BLaER1 treated with 17β-estradiol and CSF1 and Interleukin-3, amounts not matched to agents 10 nM and 100 nM (cell line): Measurements from ENCODE around the gene INPP4A.

ENCODE experiments used
- H3K27ac ChIP-seq, 11 experiments: shearing (Covaris generic); formaldehyde crosslinking; 2 replicates each; pipeline ENCODE4 v1.8.1; 2022
- H3K27me3 ChIP-seq, 11 experiments: shearing (Covaris generic); formaldehyde crosslinking; 2 replicates each; pipeline ENCODE4 v1.8.1; 2022
- H3K36me3 ChIP-seq, 11 experiments: shearing (Covaris generic); formaldehyde crosslinking; 2 replicates each; pipeline ENCODE4 v1.8.1; 2022
- H3K4me1 ChIP-seq, 10 experiments: shearing (Covaris generic); formaldehyde crosslinking; 2 replicates each; pipeline ENCODE4 v1.8.1; 2022
- H3K4me2 ChIP-seq, 11 experiments: shearing (Covaris generic); formaldehyde crosslinking; 2 replicates each; pipeline ENCODE4 v1.8.1; 2022
- H3K4me3 ChIP-seq, 10 experiments: shearing (Covaris generic); formaldehyde crosslinking; 2 replicates each; pipeline ENCODE4 v1.8.1; 2022
- H3K9ac ChIP-seq, 11 experiments: shearing (Covaris generic); formaldehyde crosslinking; 2 replicates each; pipeline ENCODE4 v1.8.1; 2022
- H3K9me3 ChIP-seq, 11 experiments: shearing (Covaris generic); formaldehyde crosslinking; replicated peaks in 1 of 11; 2 replicates each; pipeline ENCODE4 v1.8.1; 2022
- H4K20me1 ChIP-seq, 11 experiments: shearing (Covaris generic); formaldehyde crosslinking; 2 replicates each; pipeline ENCODE4 v1.8.1; 2022
- Cebpa-rat ChIP-seq, 11 experiments: shearing (Covaris generic); IDR thresholded peaks; 2 replicates each; pipeline ENCODE4 v1.8.1; 2022

INPP4A gene

DNA sequence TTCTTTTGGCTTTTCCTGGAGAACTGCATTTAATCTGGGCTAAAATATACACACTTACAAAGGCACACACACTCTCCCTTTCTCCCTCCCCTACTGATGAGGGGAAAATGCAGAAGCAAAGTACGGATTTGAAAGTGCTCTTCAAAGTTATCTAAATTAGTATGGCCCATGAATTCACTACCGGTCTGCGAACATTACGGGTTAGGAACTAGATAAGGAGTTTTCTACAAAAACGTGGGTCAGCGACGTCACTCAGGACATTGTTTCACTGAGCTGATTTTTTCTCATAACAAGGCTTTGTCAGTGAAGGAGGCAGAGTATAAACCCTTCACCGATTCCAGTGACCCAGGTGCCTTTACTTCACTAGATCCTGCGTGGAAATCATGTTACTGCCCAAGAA lies 116.4 kb downstream of the INPP4A start:
- H3K4me1 ChIP-seq = peaks cover 19 to 50% (median 44%) of the 10 kb centered on the region in 10 experiments
- no peaks in the 10 kb centered on the region for H3K27me3 ChIP-seq
- H3K4me3 ChIP-seq = no peak overlapping the region
- H3K9me3 ChIP-seq = no peaks in the 10 kb centered on the region
- H3K4me2 ChIP-seq = no peak overlapping the region
- H4K20me1 ChIP-seq = no peaks in the 10 kb centered on the region; a peak in 1 of 22 replicates
- H3K9ac ChIP-seq = no peak overlapping the region
- no peak for TF ChIP-seq Cebpa-rat (IDR thresholded peaks at IDR 0.05)
- peaks cover 33 to 84% (median 67%) of the 10 kb centered on the region in 11 experiments for H3K36me3 ChIP-seq
- no peak overlapping the region for H3K27ac ChIP-seq

DNA sequence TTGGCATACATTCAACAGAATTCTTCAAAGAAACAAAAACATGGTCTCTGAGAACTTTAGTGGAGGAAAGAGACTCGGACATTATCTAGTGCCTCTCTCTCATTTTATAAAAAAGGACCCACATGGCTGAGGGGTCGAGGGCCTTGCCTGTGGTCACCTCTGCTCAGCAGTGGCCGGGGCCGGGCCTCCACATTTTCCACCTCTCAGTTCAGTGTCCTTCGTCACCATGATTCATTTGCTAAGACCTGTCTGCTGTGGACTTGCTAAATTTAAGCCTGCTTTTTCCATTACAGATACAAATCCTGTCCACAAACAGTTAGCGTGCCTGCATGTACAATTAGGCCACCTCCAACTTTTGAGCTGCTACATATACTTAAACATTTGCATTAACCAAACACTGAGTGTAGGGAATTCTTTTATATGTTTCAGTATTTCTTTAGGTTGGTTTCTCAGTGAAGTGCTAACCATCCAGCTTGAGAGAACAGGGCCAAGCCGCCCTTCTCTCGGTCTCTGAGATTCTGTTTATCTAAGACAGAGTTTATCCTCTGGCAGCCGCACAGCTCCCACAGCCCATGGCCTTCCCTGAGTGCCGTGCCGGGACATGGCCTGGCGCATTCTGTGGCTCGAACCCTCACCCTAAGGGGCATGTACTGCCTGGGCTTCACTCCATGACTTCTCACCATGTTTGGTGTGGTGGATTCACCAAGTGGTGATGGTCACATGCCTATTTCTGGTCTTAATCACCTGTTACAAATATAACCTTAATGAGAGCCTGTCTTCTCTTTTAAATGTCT lies 117.4 kb downstream of the INPP4A start:
- Histone ChIP-seq H3K27ac (no peak overlapping the region), H3K4me1 (peaks cover 11 to 42% (median 37%) of the 10 kb centered on the region in 10 experiments), H3K36me3 (peaks cover 37 to 87% (median 74%) of the 10 kb centered on the region in 11 experiments), H3K27me3 (no peaks in the 10 kb centered on the region), H3K4me2 (peak overlapping the region; percentile 32 to 63 (median 42); a peak in 19 of 22 replicates), H3K9ac (no peak overlapping the region), H3K9me3 (no peaks in the 10 kb centered on the region), H4K20me1 (peaks cover 0 to 1% (median 0%) of the 10 kb centered on the region in 11 experiments; a peak in 1 of 22 replicates), H3K4me3 (no peak overlapping the region)
- no peak for TF ChIP-seq Cebpa-rat (IDR thresholded peaks at IDR 0.05)

DNA sequence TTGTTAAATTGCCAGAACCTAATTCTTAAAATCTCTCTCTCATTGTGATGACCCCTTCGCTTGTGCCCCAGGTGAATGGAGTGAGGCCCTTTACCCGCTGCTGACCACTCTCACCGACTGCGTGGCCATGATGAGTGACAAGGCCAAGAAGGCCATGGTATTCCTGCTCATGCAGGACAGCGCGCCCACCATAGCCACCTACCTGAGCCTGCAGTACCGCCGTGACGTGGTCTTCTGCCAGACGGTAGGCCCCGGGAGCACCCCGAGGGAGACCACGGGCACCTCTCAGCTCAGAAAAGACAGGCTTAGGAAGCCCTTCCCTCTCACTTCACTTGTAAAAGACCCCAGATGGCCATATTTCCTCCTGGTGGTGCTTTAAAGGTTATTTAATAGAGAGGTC lies 118.7 kb downstream of the INPP4A start:
- Histone ChIP-seq H3K9me3 (no peaks in the 10 kb centered on the region), H3K36me3 (peaks cover 43 to 89% (median 76%) of the 10 kb centered on the region in 11 experiments), H3K27ac (no peak overlapping the region), H3K4me3 (no peak overlapping the region), H3K27me3 (no peaks in the 10 kb centered on the region), H3K4me2 (0 out of 22 replicates have a peak overlapping the region, but pooled peaks of 1 of the 11 experiments have one; percentile 44), H3K9ac (no peak overlapping the region), H4K20me1 (peaks cover 0 to 14% (median 0%) of the 10 kb centered on the region in 11 experiments; a peak in 4 of 22 replicates), H3K4me1 (peaks cover 11 to 42% (median 36%) of the 10 kb centered on the region in 10 experiments)
- TF ChIP-seq Cebpa-rat (IDR thresholded peaks at IDR 0.05) = no peak

DNA sequence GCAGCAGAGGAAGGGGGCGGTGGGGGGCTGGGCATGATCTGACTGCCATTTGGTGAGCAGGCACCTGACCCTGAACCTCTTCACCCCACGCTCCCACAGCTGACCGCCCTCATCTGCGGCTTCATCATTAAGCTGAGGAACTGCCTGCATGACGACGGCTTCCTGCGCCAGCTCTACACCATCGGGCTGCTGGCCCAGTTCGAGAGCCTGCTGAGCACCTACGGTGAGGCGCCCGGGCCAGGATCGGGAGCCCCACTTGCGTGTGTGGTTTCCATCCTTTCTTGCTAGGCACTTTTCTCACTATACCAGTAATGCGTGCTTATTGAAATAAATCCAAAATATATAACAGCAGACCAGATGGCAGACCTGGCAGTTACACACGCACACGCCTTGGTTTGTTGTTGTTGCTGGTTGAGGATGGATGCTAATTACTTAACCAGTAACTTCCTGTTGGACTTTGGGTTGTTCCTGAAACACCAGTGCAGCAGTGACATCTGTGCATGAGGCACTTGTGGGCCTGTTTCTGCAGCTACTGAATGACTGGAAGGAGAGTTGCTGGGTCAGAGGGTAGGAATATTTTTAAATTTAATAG lies 120.0 kb downstream of the INPP4A start:
- TF ChIP-seq Cebpa-rat (IDR thresholded peaks at IDR 0.05) = no peak
- H3K4me3 ChIP-seq = no peak overlapping the region
- H3K4me1 ChIP-seq = peaks cover 11 to 35% (median 30%) of the 10 kb centered on the region in 10 experiments
- H3K9me3 ChIP-seq = no peaks in the 10 kb centered on the region
- peaks cover 0 to 23% (median 0%) of the 10 kb centered on the region in 11 experiments; a peak in 5 of 22 replicates for H4K20me1 ChIP-seq
- H3K27ac ChIP-seq = no peak overlapping the region
- H3K36me3 ChIP-seq = peaks cover 47 to 89% (median 75%) of the 10 kb centered on the region in 11 experiments
- H3K9ac ChIP-seq = no peak overlapping the region
- no peaks in the 10 kb centered on the region for H3K27me3 ChIP-seq
- peak overlapping the region in 4 of 11 experiments; percentile 11 to 36 (median 24); a peak in 7 of 22 replicates for H3K4me2 ChIP-seq

DNA sequence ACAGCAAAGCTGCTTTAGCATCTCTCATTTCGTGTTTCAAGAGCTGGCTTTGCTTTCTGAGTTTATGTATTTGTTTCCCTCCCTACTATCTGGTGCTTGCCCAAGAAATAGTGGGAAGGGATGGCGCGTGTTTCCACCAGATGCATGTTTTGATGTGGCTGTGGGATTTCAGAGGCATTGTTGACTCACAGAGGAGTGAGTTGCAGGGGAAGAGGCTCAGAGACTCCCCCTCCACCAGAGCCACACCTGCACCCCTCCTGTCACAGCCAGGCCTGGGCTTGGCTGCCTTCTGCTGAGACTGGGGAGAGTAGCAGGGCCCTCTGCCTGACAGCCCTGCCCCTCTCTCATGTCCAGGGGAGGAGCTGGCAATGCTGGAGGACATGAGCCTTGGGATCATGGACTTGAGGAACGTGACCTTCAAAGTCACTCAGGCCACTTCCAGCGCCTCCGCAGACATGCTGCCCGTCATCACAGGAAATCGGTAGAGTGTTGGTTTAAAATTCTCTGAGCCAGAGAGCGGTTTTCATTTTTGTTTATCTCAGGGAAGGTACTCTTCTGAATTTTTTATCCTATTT lies 120.7 kb downstream of the INPP4A start:
- Histone ChIP-seq H3K27me3 (no peaks in the 10 kb centered on the region), H3K4me1 (peaks cover 11 to 28% (median 25%) of the 10 kb centered on the region in 10 experiments), H3K36me3 (peaks cover 50 to 89% (median 78%) of the 10 kb centered on the region in 11 experiments), H3K27ac (0 out of 22 replicates have a peak overlapping the region, but pooled peaks of 1 of the 11 experiments have one; percentile 2), H4K20me1 (peaks cover 0 to 30% (median 0%) of the 10 kb centered on the region in 11 experiments; a peak in 6 of 22 replicates), H3K4me2 (peak overlapping the region in 2 of 11 experiments; percentile 11 to 20; a peak in 2 of 22 replicates), H3K4me3 (no peak overlapping the region), H3K9ac (no peak overlapping the region), H3K9me3 (no peaks in the 10 kb centered on the region)
- TF ChIP-seq Cebpa-rat (IDR thresholded peaks at IDR 0.05) = no peak

DNA sequence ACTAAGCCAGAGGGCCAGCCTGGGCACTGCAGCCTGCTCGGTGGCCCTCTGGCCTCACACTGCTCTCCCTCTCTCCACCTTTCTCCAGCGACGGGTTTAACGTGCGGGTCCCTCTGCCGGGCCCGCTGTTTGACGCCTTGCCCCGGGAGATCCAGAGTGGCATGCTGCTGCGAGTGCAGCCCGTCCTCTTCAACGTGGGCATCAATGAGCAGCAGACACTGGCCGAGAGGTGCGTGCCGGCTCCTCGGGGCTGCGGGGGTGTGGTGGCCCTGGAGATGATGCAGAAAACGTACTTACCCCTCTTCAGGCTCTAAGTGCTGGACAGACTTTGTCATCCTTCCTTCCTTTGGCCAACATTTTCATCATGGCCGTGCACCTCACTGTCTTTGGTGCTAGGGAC lies 121.3 kb downstream of the INPP4A start:
- Histone ChIP-seq H3K9me3 (no peaks in the 10 kb centered on the region), H4K20me1 (peaks cover 0 to 36% (median 0%) of the 10 kb centered on the region in 11 experiments; a peak in 7 of 22 replicates), H3K27me3 (no peaks in the 10 kb centered on the region), H3K4me3 (no peak overlapping the region), H3K4me1 (peaks cover 11 to 28% (median 25%) of the 10 kb centered on the region in 10 experiments), H3K9ac (no peak overlapping the region), H3K4me2 (no peak overlapping the region), H3K27ac (0 out of 22 replicates have a peak overlapping the region, but pooled peaks of 1 of the 11 experiments have one; percentile 2), H3K36me3 (peaks cover 50 to 89% (median 79%) of the 10 kb centered on the region in 11 experiments)
- no peak for TF ChIP-seq Cebpa-rat (IDR thresholded peaks at IDR 0.05)

DNA sequence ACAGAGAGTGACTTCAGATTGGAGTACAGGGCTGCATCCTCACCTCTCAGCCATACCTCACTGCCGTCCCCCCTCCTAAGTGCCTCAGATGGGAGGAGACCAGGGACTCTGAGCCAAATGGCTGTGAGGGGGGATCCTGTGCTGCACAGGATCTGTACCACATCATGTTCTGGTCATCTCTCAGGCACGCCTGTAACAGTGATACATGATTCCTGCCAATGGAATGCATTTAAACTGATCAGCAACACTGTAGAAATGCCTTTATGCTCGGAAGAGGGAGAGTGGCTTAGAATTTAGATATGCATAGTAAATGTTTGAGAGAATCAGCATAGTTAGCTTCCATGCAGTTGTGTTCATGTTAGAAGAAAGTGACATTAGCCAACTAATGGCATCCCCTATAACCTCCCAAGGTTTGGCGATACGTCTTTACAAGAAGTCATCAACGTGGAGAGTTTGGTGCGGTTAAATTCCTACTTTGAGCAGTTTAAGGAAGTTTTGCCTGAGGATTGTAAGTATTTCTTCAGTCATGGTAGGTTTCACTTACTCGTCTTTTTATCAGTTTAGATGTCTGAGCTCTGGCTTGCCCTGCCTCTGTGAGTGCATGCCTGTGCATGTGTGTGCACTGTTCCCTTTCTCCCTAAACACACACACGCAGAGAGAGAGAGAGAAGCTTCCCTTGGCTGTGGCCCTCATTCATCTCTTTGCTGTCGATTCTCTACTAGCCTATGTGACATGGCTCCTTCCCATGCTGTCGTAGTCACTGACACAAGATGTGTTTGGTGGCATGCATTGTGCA lies 123.7 kb downstream of the INPP4A start:
- Histone ChIP-seq H3K36me3 (peaks cover 60 to 100% (median 96%) of the 10 kb centered on the region in 11 experiments), H3K4me2 (no peak overlapping the region), H3K9ac (no peak overlapping the region), H3K27me3 (no peaks in the 10 kb centered on the region), H3K4me3 (no peak overlapping the region), H4K20me1 (peaks cover 0 to 47% (median 0%) of the 10 kb centered on the region in 11 experiments; a peak in 8 of 22 replicates), H3K4me1 (peaks cover 0 to 16% (median 12%) of the 10 kb centered on the region in 10 experiments; a peak in 12 of 20 replicates), H3K27ac (no peak overlapping the region), H3K9me3 (no peaks in the 10 kb centered on the region)
- TF ChIP-seq Cebpa-rat (IDR thresholded peaks at IDR 0.05) = no peak

DNA sequence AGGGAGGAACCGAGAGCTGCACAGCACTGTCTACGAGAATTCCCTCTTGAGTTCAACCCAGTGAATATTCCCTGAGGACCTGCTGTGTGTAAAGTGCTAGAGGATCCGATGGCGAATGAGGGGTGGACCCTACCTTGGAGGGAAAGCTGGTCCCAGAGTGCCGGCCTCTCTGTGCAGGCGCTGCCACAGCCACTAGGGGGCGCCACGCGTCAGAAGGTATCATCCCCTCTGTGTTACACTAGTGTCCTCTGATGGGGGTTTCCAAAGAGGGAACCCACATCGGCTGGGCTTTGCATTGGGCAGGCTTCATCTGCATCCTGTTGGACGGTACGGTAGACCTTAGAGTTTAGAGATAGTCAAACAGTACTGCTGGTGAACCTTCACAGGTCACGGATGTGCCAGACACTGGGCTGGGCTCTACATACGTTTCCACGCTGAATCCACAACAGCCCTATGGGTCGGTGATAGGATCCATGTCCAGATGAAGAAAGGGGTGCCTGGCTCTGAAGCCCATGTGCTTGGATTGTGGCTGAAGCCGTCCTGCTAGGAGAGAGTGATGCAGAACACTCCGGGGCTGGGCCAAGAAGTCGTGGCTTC lies 124.6 kb downstream of the INPP4A start:
- Histone ChIP-seq H3K27me3 (no peaks in the 10 kb centered on the region), H4K20me1 (peaks cover 0 to 47% (median 0%) of the 10 kb centered on the region in 11 experiments; a peak in 8 of 22 replicates), H3K9me3 (no peaks in the 10 kb centered on the region), H3K9ac (no peak overlapping the region), H3K4me3 (no peak overlapping the region), H3K4me1 (peaks cover 0 to 12% (median 10%) of the 10 kb centered on the region in 10 experiments; a peak in 12 of 20 replicates), H3K27ac (no peak overlapping the region), H3K36me3 (peaks cover 54 to 100% (median 95%) of the 10 kb centered on the region in 11 experiments), H3K4me2 (no peak overlapping the region)
- TF ChIP-seq Cebpa-rat (IDR thresholded peaks at IDR 0.05) = no peak
